Stimulated activated CD4-positive, alpha-beta T cell treated with anti-CD3 and anti-CD28 coated beads, Interleukin-1b, Interleukin-23, amount 100 ng/mL, for 48 hours (primary cell): Measurements from ENCODE around the gene WRAP53.
A peak's percentile ranks its signal among the peaks of the same experiment; 100 is the strongest.

ENCODE experiments used
- DNase-seq: peaks from one replicate; pipeline ENCODE4 v3.0.0-alpha.2; 2020

WRAP53 gene

DNA sequence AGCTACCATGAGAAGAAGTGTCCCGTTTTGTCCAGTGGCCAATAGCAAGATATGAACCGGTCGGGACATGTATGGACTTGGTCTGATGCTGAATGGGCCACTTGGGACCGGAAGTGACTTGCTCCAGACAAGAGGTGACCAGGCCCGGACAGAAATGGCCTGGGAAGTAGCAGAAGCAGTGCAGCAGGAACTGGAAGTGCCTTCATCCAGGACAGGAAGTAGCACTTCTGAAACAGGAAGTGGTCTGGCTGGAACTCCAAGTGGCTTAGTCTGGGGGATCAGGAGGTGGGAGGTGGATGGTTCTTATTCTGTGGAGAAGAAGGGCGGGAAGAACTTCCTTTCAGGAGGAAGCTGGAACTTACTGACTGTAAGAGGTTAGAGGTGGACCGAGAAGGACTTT, 22.0 kb downstream of the WRAP53 start:
- no peak for DNase-seq

GRCh38 chr17:7711051-7711755, 22.9 kb downstream of the WRAP53 start:
- no peak for DNase-seq

- no peak for DNase-seq
These were observed 24.0 kb downstream of the WRAP53 start for GRCh38 chr17:7712111-7712771.

GRCh38 chr17:7713782-7714181, 25.5 kb downstream of the WRAP53 start:
- no peak for DNase-seq

DNA sequence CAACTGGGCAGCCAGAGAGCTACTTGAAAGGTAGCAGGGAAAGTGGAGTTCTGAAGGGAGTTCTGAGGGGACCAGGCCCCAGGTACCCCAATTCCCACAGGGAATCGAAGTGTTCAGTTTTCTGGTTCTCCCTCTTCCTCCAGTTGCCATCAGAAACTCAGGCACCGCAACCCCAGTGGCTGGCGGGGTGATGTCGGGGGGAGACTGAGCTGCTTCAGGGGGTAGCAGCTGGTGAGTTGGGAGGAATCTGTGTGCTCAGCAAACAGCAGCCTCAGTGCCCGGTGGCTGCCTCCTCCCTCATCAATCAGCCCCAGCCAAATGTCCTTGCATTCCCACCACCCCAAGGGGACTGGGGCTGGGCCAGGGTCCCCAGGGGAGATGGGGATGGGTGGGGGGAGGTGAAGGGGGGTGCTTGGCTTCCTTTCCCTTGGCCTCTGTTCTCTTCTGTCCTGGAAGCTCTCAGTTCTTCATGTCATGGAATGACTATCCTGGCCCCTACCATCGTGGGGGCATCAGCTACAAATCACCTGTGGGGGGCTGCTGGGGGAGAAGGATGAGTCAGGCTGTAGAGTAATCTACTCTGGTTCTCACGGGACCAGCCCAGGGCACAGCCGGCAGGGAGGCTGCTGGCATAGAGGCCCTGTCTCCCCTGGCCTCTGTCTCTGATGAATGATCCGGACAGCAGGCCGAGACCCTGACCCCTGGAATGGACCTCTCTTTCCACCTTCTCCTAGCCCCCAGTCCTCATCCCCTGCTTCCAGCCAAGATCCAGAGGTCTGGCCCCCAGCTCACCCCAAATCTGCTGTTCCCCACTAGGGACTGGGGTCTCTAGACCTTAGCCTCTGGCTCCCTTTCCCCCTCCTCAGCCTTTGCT, 26.7 kb downstream of the WRAP53 start:
- DNase-seq = no peak

DNA sequence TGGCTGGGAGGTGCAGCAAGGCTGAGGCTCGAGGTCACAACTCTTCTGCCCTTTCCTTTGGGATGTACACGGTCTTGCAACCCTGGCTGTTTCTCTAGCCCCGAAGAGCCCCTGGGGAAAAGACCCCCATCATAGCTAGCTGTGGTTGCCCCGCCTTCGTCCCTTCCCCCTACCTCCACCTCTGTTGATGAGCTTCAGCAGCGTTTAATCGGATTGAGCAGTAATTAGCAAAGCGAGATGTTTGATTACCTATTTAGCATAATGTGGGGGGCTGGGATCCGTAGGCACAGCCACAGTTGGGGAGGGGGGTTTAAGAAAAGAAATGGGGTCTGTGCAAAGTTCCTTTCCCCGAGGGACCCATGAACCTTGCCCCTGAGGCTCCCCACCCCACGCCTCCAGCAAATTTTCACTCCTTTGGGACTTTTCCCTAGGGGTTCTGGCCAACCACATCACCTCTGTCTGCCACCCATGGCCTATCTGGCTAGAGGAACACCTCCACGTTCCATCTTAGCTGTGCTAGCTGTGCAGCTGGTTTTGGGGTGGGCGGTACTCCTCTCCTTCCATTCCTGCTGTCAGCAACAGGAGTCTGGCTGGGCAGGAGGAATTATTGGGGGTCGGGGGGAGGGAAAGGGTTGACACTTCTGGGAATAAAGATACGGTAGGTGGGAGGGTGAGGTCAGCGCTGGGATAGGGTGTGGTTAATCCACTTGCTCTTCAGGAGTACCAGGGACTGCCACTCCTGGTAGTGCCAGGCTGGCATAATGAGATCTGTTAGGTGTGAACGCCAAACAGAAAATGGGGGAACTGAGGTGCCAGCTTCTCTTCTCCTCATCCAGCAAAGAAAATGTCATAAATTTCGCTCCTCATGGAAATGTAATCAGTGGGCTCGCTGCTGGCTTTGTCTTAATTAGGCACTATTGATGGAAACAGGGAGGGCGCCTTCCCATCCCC, 27.9 kb downstream of the WRAP53 start:
- no peak for DNase-seq

GRCh38 chr17:7716901-7717755, 28.9 kb downstream of the WRAP53 start, which contains the start of gene DNAH2:
TSS of gene DNAH2 (plus strand) at chr17:7717744. CDS start at chr17:7719735, 1,991 bp downstream.
- peak; percentile 31 for DNase-seq

DNA sequence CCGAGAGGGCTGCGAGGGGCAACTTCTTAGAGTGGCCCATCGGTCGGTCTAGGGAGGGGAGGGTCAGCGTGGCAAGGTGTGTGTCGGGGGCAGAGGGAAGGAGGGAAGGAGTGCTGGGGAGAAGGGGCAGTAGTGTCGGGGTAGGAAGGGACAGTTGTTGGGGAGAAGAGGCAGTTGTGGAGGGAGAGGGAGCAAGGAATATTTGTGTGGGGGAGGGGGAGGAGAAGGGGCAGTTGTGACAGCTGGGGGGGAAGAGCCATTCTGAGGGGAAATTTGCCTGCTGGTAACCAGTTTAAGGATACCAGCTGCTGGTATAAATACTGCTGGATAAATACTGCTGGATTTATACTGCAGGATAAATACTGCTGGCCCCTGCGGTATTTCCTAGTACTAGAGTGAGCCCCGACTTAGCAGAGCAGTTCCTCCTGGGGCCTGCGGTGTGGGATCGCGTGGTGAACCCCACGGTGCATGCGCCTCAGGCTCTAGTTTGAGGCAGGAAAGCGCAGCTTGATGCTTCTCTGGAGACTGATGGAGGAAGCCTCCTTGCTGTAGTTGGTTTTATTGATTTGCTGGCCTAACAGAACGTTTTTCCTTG, 29.6 kb downstream of the WRAP53 start:
- DNase-seq = no peak

- no peak for DNase-seq
These were observed 31.4 kb downstream of the WRAP53 start for GRCh38 chr17:7719661-7720060.

DNA sequence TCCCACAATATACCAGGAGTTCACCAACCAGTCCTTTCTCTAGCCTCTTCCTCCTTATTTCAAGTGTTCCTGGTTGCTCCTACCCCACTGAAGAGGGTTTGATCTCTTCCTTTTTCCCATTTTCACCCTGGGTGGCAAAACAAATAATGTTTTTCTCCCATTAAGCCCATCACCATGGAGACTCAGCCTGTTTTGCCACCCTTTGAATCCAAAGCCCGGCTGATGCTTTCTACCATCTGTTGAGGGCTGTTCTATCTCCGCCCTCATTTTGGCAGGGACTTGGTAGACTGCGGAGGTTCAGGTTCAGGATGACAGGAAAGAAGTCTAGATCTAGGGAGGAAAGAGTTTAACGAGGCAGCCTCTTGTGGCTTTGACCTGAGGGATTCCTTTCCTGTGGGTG, 31.8 kb downstream of the WRAP53 start:
- DNase-seq = no peak

- no peak for DNase-seq
These were observed 33.3 kb downstream of the WRAP53 start for GRCh38 chr17:7721612-7722011.

DNA sequence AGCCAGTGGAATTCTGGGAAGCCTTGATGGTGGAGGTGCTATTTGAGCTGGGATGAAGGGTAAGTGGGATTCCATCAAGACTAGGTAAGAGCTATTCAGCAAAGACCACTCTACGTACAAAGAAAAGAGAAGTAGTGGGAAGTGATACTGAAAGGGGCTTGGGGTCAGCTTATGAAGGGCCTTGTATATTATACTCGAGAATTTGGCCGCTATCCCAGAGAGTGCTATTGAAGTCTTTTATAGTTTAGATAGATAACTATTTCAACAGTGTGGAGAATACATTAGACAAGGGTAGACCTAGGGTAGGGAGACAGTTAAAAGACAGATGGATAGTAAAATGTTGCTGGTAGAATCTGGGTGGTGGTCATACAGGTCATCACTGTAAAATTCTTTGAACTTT, 39.6 kb downstream of the WRAP53 start:
- DNase-seq = no peak

DNA sequence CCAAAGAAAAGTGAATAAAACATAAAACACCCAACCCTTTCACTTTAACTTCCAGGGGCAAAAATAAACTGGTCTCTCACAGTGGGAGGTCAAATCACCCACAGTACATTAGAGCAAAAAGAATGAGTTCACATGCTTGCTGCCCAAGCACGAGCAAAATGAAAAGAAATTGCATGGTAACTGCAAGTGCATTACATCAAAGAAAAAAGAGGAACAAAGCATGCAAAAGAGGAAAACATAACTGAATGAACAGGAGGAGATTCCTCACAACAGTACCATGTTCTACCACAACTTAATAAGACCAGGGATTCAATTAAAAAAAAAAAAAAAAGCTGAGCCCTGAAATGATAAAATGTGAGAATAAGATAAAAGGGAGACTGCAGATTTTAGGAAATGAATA, 41.5 kb downstream of the WRAP53 start:
- no peak for DNase-seq

GRCh38 chr17:7732981-7733539, 44.8 kb downstream of the WRAP53 start:
- no peak for DNase-seq

GRCh38 chr17:7737601-7738000, 49.3 kb downstream of the WRAP53 start:
- DNase-seq = no peak

DNA sequence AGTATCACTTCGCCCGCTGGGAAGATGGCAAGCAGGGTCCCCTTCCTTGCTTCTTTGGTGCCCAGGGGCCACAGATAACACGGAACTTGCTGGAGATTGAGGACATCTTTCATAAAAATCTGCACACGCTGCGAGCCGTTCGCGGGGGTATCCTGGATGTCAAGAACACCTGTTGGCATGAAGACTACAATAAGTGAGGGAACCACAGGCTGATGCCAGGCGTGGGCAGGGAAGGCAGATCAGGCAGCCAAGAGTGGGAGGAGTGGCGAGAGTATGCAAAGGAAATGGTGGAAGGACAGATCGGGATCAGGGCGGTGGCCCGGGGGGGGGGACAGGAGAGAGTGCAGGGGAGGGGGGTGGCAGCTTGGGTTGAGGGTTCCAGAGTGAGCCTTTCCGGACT, 51.5 kb downstream of the WRAP53 start:
- DNase-seq = no peak

- no peak for DNase-seq
These were observed 52.3 kb downstream of the WRAP53 start for GRCh38 chr17:7740481-7741001.

GRCh38 chr17:7742729-7743128, 54.5 kb downstream of the WRAP53 start:
- no peak for DNase-seq

- DNase-seq = no peak
These were observed 56.1 kb downstream of the WRAP53 start for GRCh38 chr17:7744416-7744815.

- no peak for DNase-seq
These were observed 57.6 kb downstream of the WRAP53 start for GRCh38 chr17:7745748-7746470.
